GM12872 (cell line): Measurements from ENCODE around the gene NTRK2.

Experiments used
- CTCF ChIP-seq: IDR thresholded peaks from 3 replicates; pipeline ENCODE4 v1.5.1; 2011; ENCODE audit warnings: low read depth, mild to moderate bottlenecking, low read length, moderate library complexity; ENCODE audit not compliant: insufficient read depth

Gene NTRK2

GRCh38 chr9:84670138-84671041, 861 bp downstream of the NTRK2 start:
- no peak for TF ChIP-seq CTCF

DNA sequence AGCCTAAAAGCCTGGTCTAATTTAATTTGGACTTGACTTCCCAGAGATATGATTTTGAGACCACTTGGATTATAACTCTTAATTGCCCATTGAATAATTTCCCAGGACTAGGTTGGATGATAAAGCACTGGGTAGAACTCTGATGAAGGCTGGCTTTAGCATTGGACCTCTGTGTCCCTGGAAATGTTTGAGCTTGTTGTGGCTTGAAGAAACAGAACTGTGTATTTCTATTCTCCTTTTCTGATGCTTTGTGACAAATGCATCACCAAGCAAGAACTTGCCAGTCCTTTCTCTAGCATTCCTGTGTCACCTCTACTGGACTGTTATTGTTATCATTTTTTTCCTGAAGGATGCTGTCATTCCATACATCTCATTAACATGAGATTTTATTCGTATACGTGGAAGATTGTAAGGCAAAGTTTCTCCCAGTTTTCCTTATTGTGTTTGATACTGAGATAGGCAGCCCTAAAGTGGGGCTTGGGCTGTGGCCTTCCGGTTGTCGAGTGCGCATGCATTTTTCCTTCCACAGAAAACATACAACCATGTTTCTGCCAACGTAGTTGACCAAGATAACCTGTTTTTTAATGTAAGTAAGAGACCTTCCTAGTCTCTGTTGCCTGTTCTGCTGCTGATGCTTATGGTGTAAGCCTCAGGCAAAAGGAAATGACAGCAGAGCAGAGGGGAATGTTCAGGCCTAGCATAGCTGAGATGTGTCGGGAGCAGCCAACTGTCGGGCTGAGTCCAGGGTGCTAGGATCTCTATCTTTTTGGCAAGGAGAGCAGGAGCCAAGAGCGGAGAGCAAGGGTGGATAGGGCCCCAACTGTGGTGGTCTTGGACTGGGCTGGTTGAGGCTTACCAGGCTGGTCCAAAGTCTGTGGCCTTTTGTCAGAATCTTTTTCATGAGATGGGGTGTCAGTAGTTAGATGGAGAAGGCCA, 2.3 kb downstream of the NTRK2 start:
- TF ChIP-seq CTCF: no peak

DNA sequence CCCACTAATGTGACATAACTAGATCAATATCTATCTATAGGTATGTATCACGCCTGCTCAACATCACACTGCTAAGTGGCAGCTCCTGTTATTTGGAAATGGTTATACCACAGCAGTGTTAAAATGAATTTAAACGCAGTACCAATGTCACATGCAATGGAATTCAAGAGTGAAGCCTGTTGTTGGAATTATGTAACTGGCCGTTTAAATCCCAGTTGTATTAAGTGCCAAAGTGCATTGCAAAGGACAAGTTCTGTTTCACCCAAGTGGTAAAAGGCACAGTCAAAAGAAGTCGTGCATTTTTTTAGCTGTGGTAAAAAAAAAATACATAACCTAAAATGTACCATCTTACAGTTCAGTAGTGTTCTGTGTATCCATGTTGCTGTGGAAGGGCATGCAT, 4.3 kb downstream of the NTRK2 start:
- TF ChIP-seq CTCF: no peak

DNA sequence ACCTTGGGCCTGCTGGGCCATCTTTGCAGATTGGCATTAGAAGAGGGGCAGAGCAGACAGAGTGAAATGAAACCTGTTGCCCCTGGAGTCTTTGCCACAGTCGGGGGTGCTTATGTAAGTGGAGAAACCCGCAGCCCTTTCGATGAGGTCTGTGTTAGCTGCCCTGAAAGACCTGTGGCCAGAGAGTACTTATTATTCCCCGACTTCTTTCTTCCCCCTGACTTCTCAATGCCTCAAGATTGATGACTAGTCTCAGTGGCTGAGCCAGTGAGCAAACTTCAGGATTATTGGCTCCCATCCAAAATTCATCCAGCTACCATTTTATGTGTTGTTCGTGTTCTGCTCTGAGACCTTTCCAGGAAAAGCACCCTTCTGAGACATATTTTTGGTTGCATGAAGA, 7.6 kb downstream of the NTRK2 start:
- TF ChIP-seq CTCF: no peak

GRCh38 chr9:84679571-84679970, 10.0 kb downstream of the NTRK2 start:
- TF ChIP-seq CTCF: no peak

DNA sequence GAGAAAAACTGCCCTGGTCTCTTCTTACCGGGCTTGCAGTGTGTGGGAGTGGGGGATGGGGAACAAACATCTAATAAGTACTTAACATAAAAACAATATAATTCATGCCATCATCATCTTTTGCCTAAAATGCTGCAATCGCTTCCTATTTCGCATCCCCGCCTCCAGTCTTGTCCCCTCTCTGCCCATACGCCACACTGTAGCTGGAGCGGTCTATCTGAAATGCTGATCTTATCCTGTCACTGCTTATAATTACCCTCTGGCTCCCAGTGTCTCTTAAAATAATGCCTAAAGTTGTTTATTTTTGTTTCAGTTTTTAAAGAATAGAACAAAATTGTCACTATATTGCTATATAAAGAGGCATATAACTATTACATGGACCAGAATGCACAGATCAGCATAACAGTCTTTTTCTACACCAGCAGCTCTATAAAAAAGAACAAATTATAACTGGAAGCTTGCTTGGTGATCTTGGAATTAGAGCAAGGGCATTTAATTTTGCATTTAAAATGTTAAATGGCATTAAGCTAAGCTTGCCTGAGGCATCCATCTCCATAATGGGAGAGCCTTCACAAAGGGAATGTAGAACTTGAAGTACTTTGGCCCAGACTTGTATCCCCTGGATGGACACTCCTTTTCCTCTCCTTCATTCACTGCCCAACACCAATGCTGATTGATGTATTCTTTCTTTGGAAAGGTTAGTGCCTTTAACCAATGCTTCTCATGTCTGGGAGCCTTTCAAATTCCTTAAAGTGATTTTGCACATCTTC, 12.2 kb downstream of the NTRK2 start:
- TF ChIP-seq CTCF: no peak
